Mononuclear cell (primary cell): ENCODE data around the gene SRPX2. TPM values are rescaled to one million over a fixed set of nuclear protein-coding genes. Genes with fewer than 3 reads are reported as not detected.

Experiments
- H3K27me3 ChIP-seq: 2 replicates; pipeline ENCODE4 v1.6.0; 2011; ENCODE audit warnings: low read length, control low read depth; ENCODE audit not compliant: insufficient read depth
- H3K4me1 ChIP-seq: 2 replicates; pipeline ENCODE4 v1.5.1; 2011; ENCODE audit warnings: mild to moderate bottlenecking, low read length, control low read depth; ENCODE audit not compliant: insufficient read depth
- H3K4me3 ChIP-seq: 2 replicates; pipeline ENCODE4 v1.5.1; 2011; ENCODE audit warnings: mild to moderate bottlenecking, low read length, moderate library complexity
- H3K9me3 ChIP-seq: 2 replicates; pipeline ENCODE4 v1.5.1; 2011; ENCODE audit warnings: low read depth, mild to moderate bottlenecking, control low read depth, low read length
- total RNA-seq: library from RNA; depleted of rRNA; stranded (reverse); fragments of >200 nt; gene quantifications from one replicate; pipeline ENCODE4 v1.2.3, GENCODE V29; 2012

SRPX2 gene
- total RNA-seq, 1 donor, result not detected

GRCh38 chrX:100673397-100673953 is 29.5 kb downstream of the SRPX2 start:
- H3K4me1 ChIP-seq, result peaks cover 5% of the 10 kb centered on the region
- no peaks in the 10 kb centered on the region for H3K9me3 ChIP-seq
- no peaks in the 10 kb centered on the region for H3K27me3 ChIP-seq

GRCh38 chrX:100674705-100675104 is 30.7 kb downstream of the SRPX2 start:
- no peaks in the 10 kb centered on the region for H3K27me3 ChIP-seq
- peaks cover 5% of the 10 kb centered on the region for H3K4me1 ChIP-seq

More at GRCh38 chrX:100673397-100673953, 29.5 kb downstream of the SRPX2 start:
- no peak overlapping the region for H3K4me3 ChIP-seq

DNA sequence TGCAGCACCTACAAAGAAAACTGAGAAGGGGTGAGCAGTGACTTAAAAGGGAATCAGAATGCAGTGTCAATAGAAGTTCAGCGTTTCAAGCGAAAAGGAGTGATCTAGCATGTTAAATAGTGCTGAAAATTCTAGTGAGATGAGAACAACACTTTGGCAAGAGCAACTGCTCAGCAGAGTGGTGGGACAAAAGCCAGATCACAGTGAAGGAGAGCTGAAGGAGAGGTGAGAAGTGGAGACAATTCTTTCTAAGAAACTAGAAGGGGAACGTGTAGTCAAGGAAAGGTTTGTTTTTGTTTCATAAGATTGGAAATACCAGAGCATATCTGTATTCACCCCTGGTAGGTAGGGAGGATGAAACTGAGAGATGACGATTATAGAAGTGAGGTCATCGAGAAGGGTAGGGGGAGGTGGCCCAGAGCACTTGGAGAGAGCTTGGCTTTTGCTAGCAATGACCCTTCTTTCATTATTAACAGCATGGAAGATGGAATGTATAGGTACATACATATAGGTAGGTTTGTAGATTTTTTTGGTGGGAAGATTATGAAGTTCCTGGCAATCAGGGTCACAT is 33.7 kb downstream of the SRPX2 start:
- Histone ChIP-seq H3K9me3 (no peaks in the 10 kb centered on the region), H3K27me3 (no peaks in the 10 kb centered on the region), H3K4me1 (peaks cover 5% of the 10 kb centered on the region), H3K4me3 (no peak overlapping the region)

More at GRCh38 chrX:100674705-100675104, 30.7 kb downstream of the SRPX2 start:
- H3K4me3 ChIP-seq, result no peak overlapping the region
- no peaks in the 10 kb centered on the region for H3K9me3 ChIP-seq

- Histone ChIP-seq H3K4me1 (no peaks in the 10 kb centered on the region), H3K4me3 (no peak overlapping the region), H3K27me3 (no peaks in the 10 kb centered on the region), H3K9me3 (no peaks in the 10 kb centered on the region)
Measured at GRCh38 chrX:100680756-100681155, 36.8 kb downstream of the SRPX2 start.

DNA sequence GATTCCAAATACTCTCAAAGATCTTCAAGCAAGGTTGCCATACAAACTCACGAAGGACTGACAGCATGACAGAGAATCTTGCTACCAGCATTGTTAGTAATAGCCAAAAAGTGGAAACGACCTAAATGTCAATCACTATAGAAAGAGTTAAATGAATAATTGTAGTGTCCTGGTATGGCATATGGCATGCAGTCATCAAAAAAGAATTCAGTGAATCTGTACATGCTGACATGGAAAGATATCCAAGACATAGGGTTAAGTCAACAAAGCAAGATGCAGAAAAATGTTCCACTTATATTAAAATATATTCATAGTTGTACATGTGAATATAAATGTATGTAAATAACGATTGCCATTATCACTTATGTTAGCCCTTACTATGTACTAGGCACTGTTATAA is 37.6 kb downstream of the SRPX2 start:
- Histone ChIP-seq H3K27me3 (no peaks in the 10 kb centered on the region), H3K4me3 (no peak overlapping the region), H3K4me1 (peaks cover 2% of the 10 kb centered on the region), H3K9me3 (no peaks in the 10 kb centered on the region)

GRCh38 chrX:100682939-100683338 is 38.9 kb downstream of the SRPX2 start:
- Histone ChIP-seq H3K27me3 (no peaks in the 10 kb centered on the region), H3K9me3 (no peaks in the 10 kb centered on the region), H3K4me3 (no peak overlapping the region), H3K4me1 (peaks cover 6% of the 10 kb centered on the region)

- no peak overlapping the region for H3K4me3 ChIP-seq
- no peaks in the 10 kb centered on the region for H3K27me3 ChIP-seq
- peaks cover 6% of the 10 kb centered on the region for H3K4me1 ChIP-seq
- H3K9me3 ChIP-seq, result no peaks in the 10 kb centered on the region
Measured at GRCh38 chrX:100685284-100685996, 41.4 kb downstream of the SRPX2 start.

- Histone ChIP-seq H3K27me3 (no peaks in the 10 kb centered on the region), H3K4me3 (no peak overlapping the region), H3K4me1 (peaks cover 6% of the 10 kb centered on the region), H3K9me3 (no peaks in the 10 kb centered on the region)
Measured at GRCh38 chrX:100685997-100686305, 42.0 kb downstream of the SRPX2 start.

GRCh38 chrX:100687128-100687527 is 43.1 kb downstream of the SRPX2 start:
- peaks cover 6% of the 10 kb centered on the region for H3K4me1 ChIP-seq
- no peaks in the 10 kb centered on the region for H3K9me3 ChIP-seq
- no peak overlapping the region for H3K4me3 ChIP-seq
- no peaks in the 10 kb centered on the region for H3K27me3 ChIP-seq

- Histone ChIP-seq H3K4me3 (no peak overlapping the region), H3K27me3 (no peaks in the 10 kb centered on the region), H3K4me1 (peaks cover 6% of the 10 kb centered on the region), H3K9me3 (no peaks in the 10 kb centered on the region)
Measured at GRCh38 chrX:100687546-100687945, 43.5 kb downstream of the SRPX2 start.

- Histone ChIP-seq H3K4me1 (no peaks in the 10 kb centered on the region), H3K4me3 (no peak overlapping the region), H3K9me3 (no peaks in the 10 kb centered on the region)
Measured at GRCh38 chrX:100695302-100695701, 51.3 kb downstream of the SRPX2 start.

GRCh38 chrX:100695991-100696390 is 52.0 kb downstream of the SRPX2 start:
- Histone ChIP-seq H3K4me1 (no peaks in the 10 kb centered on the region), H3K4me3 (no peak overlapping the region)

More at GRCh38 chrX:100695302-100695701, 51.3 kb downstream of the SRPX2 start:
- no peaks in the 10 kb centered on the region for H3K27me3 ChIP-seq

GRCh38 chrX:100696699-100697351 is 52.8 kb downstream of the SRPX2 start:
- Histone ChIP-seq H3K27me3 (no peaks in the 10 kb centered on the region), H3K4me1 (no peaks in the 10 kb centered on the region), H3K4me3 (no peak overlapping the region), H3K9me3 (no peaks in the 10 kb centered on the region)

More at GRCh38 chrX:100695991-100696390, 52.0 kb downstream of the SRPX2 start:
- Histone ChIP-seq H3K27me3 (no peaks in the 10 kb centered on the region), H3K9me3 (no peaks in the 10 kb centered on the region)

GRCh38 chrX:100698551-100698950 is 54.6 kb downstream of the SRPX2 start:
- Histone ChIP-seq H3K27me3 (no peaks in the 10 kb centered on the region), H3K4me1 (no peaks in the 10 kb centered on the region), H3K4me3 (no peak overlapping the region), H3K9me3 (no peaks in the 10 kb centered on the region)

- Histone ChIP-seq H3K4me3 (no peak overlapping the region), H3K9me3 (no peaks in the 10 kb centered on the region), H3K27me3 (no peaks in the 10 kb centered on the region), H3K4me1 (no peaks in the 10 kb centered on the region)
Measured at GRCh38 chrX:100700809-100701208, 56.8 kb downstream of the SRPX2 start.
